ENCODE results near the gene SEMA3C.

GRCh38 chr7:80921130-80921529, 2.3 kb upstream of the SEMA3C start:
- TF ChIP-seq EP300 (IDR thresholded peaks at IDR 0.05) (no peak), CTCF (IDR thresholded peaks at IDR 0.05) (no peak), POLR2AphosphoS5 (IDR thresholded peaks at IDR 0.05) (no peak), POLR2A (IDR thresholded peaks at IDR 0.05) (no peak)

Data from stomach (tissue), 4 donors.